ENCODE results near the gene CST4.
"Not testable (repeated sequence)": the region's sequence is repeated elsewhere in the genome, so short reads cannot be mapped to it uniquely, and the experiment has no call there.

CST4 gene

GRCh38 chr20:23661002-23661429 is 27.8 kb downstream of the CST4 start:
- no peak for DNase-seq (ENCODE audit: low read depth in 2 of 2)

- DNase-seq (ENCODE audit: low read depth in 2 of 2) = peak; percentile 9 to 14
Measured at GRCh38 chr20:23659989-23660837, 28.6 kb downstream of the CST4 start.

GRCh38 chr20:23659610-23659988 is 29.2 kb downstream of the CST4 start:
- DNase-seq (ENCODE audit: low read depth in 2 of 2) = not testable (repeated sequence)

- no peak for DNase-seq (ENCODE audit: low read depth in 2 of 2)
Measured at GRCh38 chr20:23658989-23659609, 29.7 kb downstream of the CST4 start.

GRCh38 chr20:23658336-23658735 is 30.5 kb downstream of the CST4 start:
- DNase-seq (ENCODE audit: low read depth in 2 of 2) = no peak

GRCh38 chr20:23657202-23657601 is 31.6 kb downstream of the CST4 start:
- DNase-seq (ENCODE audit: low read depth in 2 of 2) = no peak

- DNase-seq (ENCODE audit: low read depth in 2 of 2) = no peak
Measured at GRCh38 chr20:23656372-23656771, 32.5 kb downstream of the CST4 start.

GRCh38 chr20:23655491-23656211 is 33.2 kb downstream of the CST4 start:
- DNase-seq (ENCODE audit: low read depth in 2 of 2) = no peak

GRCh38 chr20:23654717-23655116 is 34.1 kb downstream of the CST4 start:
- DNase-seq (ENCODE audit: low read depth in 2 of 2) = no peak

GRCh38 chr20:23654000-23654399 is 34.8 kb downstream of the CST4 start:
- DNase-seq (ENCODE audit: low read depth in 2 of 2) = no peak

GRCh38 chr20:23653400-23653938 is 35.4 kb downstream of the CST4 start:
- DNase-seq (ENCODE audit: low read depth in 2 of 2) = no peak

- no peak for DNase-seq (ENCODE audit: low read depth in 2 of 2)
Measured at GRCh38 chr20:23652926-23653325, 35.9 kb downstream of the CST4 start.

- no peak for DNase-seq (ENCODE audit: low read depth in 2 of 2)
Measured at GRCh38 chr20:23652371-23652770, 36.5 kb downstream of the CST4 start.

GRCh38 chr20:23651117-23651516 is 37.7 kb downstream of the CST4 start:
- no peak for DNase-seq (ENCODE audit: low read depth in 2 of 2)

GRCh38 chr20:23649830-23650417 is 38.9 kb downstream of the CST4 start:
- DNase-seq (ENCODE audit: low read depth in 2 of 2) = no peak

- DNase-seq (ENCODE audit: low read depth in 2 of 2) = no peak
Measured at GRCh38 chr20:23649242-23649641, 39.6 kb downstream of the CST4 start.

GRCh38 chr20:23647346-23647745 is 41.5 kb downstream of the CST4 start:
- no peak for DNase-seq (ENCODE audit: low read depth in 2 of 2)

- no peak for DNase-seq (ENCODE audit: low read depth in 2 of 2)
Measured at GRCh38 chr20:23646106-23646873, 42.5 kb downstream of the CST4 start.

GRCh38 chr20:23645575-23645974 is 43.3 kb downstream of the CST4 start:
- DNase-seq (ENCODE audit: low read depth in 2 of 2) = no peak

GRCh38 chr20:23644164-23644563 is 44.7 kb downstream of the CST4 start:
- no peak for DNase-seq (ENCODE audit: low read depth in 2 of 2)

- no peak for DNase-seq (ENCODE audit: low read depth in 2 of 2)
Measured at GRCh38 chr20:23643659-23644058, 45.2 kb downstream of the CST4 start.
